GM21825 (cell line): ENCODE data around the gene RNF4.
"Not testable (repeated sequence)": the region's sequence is repeated elsewhere in the genome, so short reads cannot be mapped to it uniquely, and the experiment has no call there.

Source experiments
- ATAC-seq: cut with Tn5 transposase; IDR thresholded peaks from one replicate; pipeline ENCODE4 v1.9.1; 2021; ENCODE audit warnings: mild to moderate bottlenecking, moderate library complexity; ENCODE audit not compliant: unreplicated experiment

RNF4 gene

DNA sequence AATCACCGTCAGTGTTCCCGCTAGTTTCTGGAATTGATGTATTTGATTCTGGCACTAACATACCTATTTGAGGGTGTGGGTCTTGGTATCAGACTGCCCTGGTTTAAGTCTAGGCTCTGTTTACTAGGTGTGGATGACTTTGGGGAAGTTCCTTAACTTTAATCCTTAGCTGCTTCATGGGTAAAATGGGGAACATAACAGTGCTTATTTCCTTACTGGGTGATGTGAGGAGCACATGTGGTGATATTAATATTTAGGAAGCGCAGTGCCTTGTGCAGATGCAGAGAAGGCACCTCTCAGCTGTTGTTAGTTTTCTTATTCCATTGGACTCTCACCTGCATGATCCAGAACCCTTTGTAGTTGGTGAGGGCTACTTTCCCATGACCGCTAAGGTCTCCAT is 17.1 kb downstream of the RNF4 start:
- no peak for ATAC-seq

DNA sequence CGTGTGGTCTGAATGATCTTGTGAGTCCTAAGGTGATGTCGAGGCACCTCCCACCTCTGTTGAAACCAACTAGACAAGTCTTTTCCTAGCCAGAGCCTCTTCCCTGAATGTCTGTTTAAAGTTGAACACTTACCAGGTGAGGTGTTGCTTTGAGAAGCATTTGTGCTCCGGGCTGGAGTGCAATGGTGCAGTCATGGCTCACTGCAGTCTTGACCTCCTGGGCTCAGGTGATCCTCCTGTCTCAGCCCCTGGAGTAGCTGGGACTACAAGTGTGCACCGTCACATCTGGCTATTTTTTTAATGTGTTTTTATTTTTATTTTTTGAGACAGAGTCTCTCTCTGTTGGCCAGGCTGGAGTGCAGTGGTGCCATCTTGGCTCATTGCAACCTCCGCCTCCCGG is 18.1 kb downstream of the RNF4 start:
- ATAC-seq = no peak

GRCh38 chr4:2487632-2488031 is 18.7 kb downstream of the RNF4 start:
- ATAC-seq = peak; percentile 50

- no peak for ATAC-seq
Observed at GRCh38 chr4:2489081-2489805, 20.3 kb downstream of the RNF4 start.

DNA sequence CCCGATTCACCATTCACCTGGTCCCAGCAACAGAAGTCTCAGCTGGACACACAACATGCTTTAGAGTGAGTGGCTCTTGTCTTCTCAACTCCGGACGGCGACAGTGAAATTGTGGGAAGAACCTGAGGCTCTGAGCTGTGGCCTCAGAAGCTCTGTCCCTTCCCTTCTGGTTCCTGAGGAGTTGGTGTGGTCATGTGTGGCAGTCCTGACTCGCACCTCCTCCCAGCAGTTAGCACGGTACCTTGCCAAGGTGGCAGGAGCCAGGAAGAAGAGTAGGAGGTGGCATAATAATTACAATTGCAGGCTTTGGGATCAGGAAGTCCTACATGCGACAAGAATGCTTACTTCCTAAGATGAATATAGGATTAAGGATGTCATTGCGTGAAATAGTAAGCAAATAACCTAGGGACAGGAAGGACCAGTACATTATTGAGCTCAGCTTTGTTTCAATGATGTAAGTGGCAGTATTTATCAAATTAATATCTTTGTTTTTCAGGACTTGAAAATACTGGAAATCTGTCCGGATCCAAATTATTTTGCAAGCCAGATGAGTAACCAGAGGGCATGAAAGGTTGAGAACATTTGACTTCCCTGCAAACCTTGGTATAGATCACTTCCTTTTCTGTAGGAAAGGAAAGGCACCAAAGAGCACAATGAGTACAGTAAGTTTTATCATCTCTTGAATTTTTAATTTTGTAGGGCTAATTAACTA is 21.1 kb downstream of the RNF4 start:
- ATAC-seq = no peak

GRCh38 chr4:2492970-2493369 is 24.1 kb downstream of the RNF4 start:
- ATAC-seq = no peak

- no peak for ATAC-seq
Observed at GRCh38 chr4:2494992-2495391, 26.1 kb downstream of the RNF4 start.

DNA sequence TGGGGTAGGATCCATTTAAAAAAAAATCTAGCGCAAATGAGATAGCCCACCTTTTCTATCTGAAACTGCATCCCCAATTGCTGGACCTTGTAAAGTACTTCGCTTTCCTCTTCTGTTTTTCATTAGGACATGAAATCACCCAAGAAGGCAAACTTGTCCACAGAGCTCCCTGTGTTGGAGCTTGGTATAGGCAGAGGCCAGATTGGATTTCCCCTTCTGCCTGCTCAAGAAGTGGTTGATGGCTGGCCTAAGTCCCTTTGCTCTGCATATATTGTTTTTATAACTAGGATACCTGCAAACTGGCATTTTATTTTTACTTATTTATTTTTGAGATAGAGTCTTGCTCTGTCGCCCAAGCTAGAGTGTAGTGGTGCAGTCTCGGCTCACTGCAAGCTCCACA is 28.4 kb downstream of the RNF4 start:
- no peak for ATAC-seq

DNA sequence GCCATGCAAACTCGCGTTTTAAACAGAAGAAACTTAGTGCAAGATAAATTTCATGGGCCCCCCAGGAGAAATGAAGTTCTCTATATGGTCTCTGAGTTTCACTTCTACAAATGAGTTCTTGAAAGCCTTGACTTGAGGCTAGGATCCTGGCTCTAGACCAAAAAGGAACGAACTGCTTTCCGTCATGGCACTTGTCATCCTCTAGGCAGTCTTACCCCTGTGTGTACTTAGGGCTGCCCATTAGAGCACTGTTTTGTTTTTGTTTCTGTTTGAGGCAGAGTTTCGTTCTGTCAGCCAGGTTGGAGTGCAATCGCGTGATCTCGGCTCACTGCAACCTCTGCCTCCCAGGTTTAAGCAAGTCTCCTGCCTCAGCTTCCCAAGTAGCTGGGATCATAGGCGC is 29.0 kb downstream of the RNF4 start:
- ATAC-seq = peak; percentile 91

DNA sequence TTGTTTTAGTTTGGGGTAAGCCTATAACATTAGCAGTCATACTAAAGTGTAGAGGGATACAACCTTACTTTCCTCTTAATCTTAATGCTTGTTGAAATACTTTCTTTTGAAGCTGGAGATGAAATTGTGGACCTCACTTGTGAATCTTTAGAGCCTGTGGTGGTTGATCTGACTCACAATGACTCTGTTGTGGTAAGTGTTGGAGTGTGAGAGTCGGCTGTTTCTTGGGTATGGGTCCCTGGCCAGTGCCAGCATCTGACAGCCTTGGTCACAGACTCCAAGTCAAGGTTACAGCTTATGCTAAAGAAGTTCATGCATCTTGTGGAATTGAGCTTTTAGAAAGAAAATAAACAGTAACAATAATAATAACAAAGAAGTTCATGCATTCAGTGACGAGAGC is 31.6 kb downstream of the RNF4 start:
- ATAC-seq = no peak

DNA sequence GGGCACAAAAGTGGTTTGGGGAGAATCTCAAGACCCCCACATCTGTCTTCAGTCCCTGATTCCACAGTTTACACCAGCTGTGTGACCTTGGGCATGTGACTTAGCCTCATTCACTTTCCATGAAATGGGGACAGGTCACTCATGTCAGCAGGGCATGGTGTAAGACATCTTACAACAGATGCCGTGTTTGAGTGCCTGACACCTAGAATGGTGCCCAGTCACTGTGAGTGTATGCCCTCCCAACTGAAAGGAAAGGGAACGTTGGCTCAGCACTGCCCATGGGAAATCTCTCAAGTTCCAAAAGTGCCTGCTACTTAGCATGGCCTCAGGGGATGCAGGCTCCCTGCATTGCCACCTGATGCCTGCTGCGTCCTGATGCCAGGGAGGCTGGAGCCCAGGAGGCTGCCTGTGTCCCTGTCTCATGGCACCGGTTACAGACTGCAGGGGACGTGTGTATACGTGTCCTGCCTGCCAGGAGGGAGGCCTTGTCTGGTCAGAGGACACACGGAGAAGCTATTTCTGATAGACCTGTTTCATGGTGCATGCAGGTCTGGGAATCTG is 32.2 kb downstream of the RNF4 start:
- ATAC-seq = no peak

- no peak for ATAC-seq
Observed at GRCh38 chr4:2503809-2504208, 34.9 kb downstream of the RNF4 start.

- ATAC-seq = no peak
Observed at GRCh38 chr4:2507259-2507658, 38.4 kb downstream of the RNF4 start.

- ATAC-seq = no peak
Observed at GRCh38 chr4:2507855-2508254, 38.9 kb downstream of the RNF4 start.

DNA sequence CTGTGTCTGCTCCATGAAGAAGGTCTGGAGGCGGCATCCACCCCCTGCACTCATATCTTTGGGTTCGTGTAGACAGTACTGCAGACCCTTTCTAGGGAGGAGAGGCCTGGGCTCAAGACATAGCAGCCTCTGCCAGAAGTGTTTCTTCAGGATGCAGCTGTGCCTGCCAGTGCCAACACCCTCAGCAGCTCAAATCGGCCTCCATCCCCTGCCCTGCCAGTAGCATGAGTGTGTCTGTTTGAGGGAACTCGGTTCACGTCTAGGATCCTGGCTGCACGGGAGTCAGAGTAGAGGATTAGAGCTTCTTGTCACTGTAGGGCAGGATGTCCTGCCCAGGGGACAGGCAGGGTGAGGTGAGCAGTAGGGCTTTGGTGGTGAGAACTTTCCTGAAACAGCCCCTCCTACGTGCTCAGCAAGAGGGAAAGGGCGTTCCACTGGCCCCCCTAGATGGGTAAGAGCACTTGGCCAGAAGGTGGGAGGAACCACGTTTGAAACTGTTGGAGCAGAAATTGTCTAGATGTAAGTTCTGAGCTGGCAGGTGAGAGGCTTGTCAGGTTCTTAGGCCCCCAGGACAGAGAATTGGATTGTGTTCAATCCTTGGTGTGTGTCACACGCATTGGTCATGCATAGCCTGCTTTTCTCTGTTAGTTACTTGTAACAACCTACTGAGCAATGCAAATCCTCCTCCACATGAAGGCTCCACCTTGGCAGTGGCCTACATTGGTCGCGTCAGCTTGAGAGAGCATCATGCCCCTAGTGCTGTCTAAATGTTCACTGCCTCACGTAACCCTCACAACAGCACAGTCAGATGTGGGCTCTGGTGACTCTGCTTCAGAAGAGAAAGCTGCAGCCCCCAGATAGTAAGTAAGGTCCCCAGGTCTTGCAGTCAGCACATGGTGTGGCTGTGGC is 41.7 kb downstream of the RNF4 start:
- ATAC-seq = no peak

DNA sequence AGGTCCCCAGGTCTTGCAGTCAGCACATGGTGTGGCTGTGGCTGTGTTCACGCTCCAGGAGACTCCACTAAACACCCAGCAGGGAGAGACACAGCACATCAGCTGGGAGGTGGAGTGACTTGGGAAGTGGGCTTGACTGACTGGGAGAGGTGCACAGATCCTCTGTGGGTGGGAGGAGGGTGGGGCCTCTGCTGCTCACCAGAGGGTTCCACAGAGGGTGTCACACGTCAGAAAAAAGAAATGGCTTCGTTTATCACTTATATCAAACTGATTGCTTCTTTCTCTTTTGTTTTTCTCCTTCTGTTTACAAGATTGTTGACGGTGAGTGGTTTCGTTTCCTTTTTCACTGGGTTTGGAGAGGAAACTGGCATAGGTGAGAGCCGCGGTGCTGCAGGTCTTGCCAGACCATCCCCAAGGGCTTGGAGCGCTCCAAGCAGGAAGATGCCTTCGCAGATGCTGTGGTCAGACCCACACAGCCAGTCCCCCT is 42.8 kb downstream of the RNF4 start:
- no peak for ATAC-seq

GRCh38 chr4:2512396-2513135 is 43.7 kb downstream of the RNF4 start:
- no peak for ATAC-seq

DNA sequence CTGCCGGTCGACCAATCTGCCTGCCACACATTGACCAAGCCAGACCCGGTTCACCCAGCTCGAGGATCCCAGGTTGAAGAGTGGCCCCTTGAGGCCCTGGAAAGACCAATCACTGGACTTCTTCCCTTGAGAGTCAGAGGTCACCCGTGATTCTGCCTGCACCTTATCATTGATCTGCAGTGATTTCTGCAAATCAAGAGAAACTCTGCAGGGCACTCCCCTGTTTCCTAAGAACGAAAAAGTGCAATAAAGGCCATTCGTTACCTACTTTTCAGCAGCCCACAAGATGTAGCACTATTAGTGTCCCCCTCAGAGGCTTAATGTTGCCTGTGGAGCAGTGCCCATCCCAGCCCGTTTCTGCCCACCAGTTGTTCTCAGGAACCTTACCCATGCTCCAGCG is 45.3 kb downstream of the RNF4 start:
- not testable (repeated sequence) for ATAC-seq

GRCh38 chr4:2514944-2515343 is 46.0 kb downstream of the RNF4 start:
- not testable (repeated sequence) for ATAC-seq

- no peak for ATAC-seq
Observed at GRCh38 chr4:2515830-2516550, 47.1 kb downstream of the RNF4 start.
